HG03521 (cell line): ENCODE results near the gene LDAH.
"Not testable (repeated sequence)": the region's sequence is repeated elsewhere in the genome, so short reads cannot be mapped to it uniquely, and the experiment has no call there.

ENCODE experiments used
- ATAC-seq: cut with Tn5 transposase; IDR thresholded peaks from one replicate; pipeline ENCODE4 v1.9.1; 2021; ENCODE audit warnings: mild to moderate bottlenecking, moderate library complexity; ENCODE audit not compliant: unreplicated experiment

LDAH gene

DNA sequence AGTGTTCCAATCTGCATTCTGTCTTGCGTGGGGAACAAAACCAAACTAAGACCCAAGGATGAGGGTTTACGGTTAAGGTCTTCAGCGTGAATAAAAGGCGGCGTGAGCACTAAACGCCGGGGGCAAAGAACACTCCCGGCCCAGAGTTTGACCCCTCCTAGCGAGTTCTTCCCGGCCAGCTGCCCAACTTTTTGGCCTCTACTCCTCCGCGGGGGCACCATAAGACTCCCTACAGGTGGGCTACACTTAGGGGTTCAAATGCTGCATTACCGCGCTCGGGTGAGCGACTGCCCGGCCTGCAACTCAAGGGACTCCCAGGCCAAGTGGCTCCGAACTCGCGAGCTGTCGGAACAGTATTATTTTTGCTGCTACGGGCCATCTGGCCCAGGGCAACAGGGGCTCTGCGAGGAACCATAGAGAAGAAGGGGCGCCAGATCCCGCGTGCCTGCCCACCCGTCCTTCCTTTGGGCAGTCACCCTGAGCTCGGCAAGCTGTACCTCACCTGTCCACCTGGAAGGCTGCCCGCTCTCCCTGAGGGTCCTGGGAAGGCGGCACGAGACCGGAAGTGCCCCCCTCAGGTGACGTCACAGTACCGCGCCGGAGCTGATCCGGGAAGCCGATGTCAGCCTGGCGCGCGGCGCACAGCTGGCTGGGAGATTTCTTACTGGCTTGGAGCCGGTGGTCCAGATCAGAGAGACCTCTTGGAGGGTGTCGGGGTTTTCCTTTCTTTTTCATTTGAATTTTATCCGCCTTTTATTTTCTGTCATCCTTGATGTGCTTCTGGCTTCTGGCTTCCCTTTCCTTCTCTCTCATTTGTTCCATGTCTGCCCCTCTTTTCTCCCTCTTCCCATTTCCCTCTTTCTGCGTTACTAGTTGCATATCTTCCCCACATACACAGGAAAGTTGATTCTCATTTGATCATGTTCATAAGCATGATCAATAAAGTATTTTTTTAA, at the start of gene LDAH:
TSS of gene LDAH (minus strand) at position 567 of the 956 bp plus-strand sequence. CDS start 21,638 bp downstream, outside the sequence.
- ATAC-seq, result peak; percentile 84

DNA sequence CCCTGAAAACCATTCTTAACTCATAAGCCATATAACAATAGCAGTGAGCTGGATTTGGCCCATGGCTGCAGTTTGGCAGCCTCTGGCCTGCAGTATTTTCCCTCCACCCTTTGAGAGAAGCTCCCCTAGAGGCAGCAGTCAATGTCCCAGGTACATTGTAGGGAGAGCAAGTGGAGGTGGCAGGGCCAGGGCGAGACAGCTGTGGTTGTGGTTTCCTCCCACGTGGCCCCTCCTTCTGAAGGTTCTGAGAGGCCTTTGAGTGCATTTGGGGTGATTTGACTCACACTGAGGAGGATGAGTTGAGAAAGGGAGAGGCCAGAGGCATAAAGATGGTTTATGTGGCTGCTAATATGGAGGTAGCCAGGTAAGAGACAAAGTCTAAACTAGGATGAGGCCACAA, 45.5 kb upstream of the LDAH start:
- ATAC-seq, result peak; percentile 100

DNA sequence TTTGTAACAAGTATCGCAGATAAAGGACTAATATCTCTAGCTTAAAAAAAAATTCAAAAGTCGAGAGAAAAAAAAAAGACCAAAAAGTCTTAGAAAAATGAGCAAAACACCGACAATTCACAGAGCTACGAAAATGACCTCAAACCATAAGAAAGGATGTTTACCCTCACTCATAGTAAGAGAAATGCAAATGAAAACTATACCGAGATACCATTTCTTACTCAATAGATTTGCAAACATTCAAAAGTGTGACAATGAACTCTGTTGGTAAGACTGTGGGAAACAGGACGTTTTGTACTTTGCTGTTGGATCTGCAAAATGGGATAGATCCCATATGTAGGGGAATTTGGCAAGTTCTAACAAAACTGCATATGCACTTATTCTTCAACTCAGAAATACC, 39.9 kb upstream of the LDAH start:
- no peak for ATAC-seq

DNA sequence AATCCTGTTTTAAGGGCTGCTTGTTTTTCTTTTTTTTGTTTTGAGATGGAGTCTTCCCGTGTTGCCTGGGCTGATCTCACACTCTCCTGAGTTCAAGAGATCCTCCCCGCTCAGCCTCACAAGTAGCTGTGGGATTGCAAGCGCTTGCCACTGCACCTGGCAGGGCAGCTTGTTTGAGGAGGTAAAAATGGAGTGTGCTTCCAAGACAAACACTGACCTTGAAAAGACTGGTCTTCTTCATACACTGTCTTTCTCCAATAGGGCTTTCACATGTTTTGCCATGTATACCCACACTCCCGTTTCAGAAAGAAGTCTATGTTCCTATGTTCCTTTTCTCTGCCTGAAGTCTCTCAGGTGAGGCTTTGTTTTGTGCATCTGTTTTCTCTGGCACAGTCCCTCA, 32.6 kb upstream of the LDAH start:
- ATAC-seq, result no peak

- no peak for ATAC-seq
Measured at GRCh38 chr2:20852670-20853069, 29.8 kb upstream of the LDAH start.

- ATAC-seq, result no peak
Measured at GRCh38 chr2:20852139-20852538, 29.2 kb upstream of the LDAH start.

DNA sequence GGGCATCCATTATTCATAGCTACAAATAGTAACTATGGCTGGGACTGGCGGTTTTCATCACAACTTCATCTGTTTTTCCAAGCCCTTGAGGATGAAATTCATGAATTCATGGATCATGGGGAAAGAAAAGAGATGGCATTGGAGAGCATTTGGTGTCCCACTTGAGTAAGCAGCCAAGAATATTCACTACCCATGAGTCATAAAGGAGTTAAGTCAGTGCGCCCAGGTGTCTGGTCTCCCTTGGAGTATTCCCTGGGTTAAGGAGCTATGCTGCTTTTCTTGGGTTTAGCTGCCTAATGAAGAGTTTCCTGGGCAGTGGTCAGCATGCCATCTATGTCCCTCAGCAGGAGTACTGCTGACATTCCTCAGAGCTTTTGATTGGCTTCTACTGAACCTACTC, 21.3 kb upstream of the LDAH start:
- ATAC-seq, result no peak

GRCh38 chr2:20839052-20839451, 16.2 kb upstream of the LDAH start:
- ATAC-seq, result no peak

GRCh38 chr2:20838016-20838415, 15.1 kb upstream of the LDAH start:
- ATAC-seq, result no peak

DNA sequence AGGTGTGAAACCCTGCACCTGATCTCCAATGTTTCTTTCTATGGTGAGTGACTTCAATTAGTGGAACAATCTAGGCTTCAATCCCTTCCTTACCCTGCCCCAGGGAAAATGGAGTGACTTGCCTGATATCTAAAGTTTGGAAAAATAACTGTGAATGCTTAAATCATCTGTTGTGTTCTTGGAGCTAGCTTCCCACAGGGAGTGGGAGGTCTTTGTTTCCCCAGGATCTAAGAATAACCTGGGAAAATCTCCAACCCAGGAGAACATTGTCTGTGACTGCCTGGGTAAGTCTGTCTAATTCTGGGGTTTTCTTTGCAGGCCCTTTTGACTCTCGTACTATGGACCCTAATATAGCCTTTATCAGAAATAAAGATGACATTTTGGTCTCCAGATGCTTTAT, 13.6 kb upstream of the LDAH start:
- no peak for ATAC-seq

DNA sequence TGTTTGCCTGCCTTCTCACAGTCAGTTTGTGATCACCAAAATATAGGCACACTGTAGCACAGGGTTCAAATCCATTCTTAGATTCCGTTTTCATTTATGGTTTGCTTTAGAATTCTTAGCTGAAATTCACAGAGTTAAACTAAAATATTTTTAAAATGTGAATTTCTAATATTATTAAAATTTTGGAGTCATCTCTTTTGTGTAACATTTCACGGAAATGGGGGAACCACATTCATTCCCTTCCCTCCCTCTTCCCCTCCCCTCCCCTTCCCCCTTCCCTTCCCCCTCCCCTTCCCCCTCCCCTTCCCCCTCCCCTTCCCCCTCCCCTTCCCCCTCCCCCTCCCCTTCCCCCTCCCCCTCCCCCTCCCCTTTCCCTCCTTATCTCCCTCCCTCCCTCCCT, 11.4 kb upstream of the LDAH start:
- no peak for ATAC-seq

DNA sequence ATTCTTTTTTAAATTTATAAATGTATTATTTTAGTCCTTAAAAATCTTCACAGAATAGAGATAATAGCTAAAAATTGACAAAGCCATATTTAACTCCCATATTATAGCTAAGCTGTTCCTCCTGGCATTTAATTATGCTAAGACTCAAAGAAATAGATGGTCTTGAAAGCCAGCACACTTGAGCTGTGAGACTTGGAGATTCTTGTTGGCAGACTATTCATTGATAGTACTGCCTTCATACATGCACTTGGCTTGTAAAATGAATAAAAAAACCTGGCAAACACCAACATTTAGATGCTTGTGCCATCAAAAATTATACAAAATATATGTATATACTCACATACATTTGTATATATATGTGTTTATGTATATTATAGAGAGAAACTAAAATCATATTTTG, 9.7 kb upstream of the LDAH start:
- ATAC-seq, result no peak

GRCh38 chr2:20829861-20830260, 7.0 kb upstream of the LDAH start:
- ATAC-seq, result no peak

DNA sequence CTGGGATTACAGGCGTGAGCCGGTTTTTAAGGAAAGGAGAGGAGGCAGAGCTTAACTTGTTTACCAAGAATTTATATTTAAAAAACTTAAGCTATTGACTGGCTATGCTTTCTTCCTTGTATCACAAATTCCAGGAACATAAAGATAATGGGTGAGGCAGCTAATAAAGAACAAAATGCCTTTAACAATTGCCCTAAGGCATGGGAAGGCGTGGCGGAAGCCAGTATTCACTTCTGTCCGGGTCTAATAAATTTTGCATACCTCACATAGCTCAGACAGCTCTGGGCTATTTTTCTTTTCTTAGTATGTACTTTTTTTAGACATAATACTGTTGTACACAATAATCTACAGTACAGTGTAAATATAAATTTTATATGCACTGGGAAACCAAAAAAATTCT, 1.0 kb upstream of the LDAH start:
- no peak for ATAC-seq

- no peak for ATAC-seq
Measured at GRCh38 chr2:20818820-20819219, 4.1 kb downstream of the LDAH start.

- no peak for ATAC-seq
Measured at GRCh38 chr2:20815216-20815615, 7.7 kb downstream of the LDAH start.

GRCh38 chr2:20812779-20813178, 10.1 kb downstream of the LDAH start:
- no peak for ATAC-seq

DNA sequence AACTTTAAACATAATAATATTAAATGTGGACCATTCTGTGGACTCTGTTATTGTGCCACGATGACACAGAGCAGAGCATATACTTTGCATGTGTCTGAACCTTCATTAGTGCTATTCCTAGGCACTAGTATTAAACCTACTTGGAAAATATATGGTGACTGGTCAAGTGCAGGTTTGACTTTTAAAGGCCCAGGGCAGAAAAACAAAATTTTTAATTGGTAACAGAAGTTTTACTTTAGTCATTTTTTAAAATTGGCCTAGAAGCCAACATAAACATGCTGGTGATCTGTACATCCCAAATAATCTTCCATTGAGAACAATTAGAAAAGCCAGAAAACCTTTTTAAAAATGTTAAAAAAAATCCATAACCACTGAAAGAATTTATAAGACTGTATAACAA, 16.6 kb downstream of the LDAH start:
- no peak for ATAC-seq

DNA sequence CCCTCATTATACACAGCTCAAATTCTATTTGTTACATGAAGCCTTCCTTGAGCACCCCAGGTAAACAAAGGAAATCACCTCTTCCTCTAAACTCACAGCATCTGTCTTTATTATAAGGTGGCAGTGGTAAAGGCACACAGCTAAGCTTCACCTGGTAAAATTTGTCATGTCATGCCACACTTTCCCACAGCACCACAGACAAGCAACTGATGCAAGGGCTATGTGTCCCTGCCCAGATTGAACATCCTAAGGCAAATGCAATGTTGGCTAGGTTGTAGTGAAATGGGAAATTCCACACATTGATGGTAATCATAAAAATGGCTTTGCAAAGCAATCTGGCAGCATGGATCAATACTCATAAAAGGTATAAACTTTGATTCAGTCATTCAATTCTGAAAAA, 18.9 kb downstream of the LDAH start:
- no peak for ATAC-seq

GRCh38 chr2:20803226-20803682, 19.6 kb downstream of the LDAH start:
- no peak for ATAC-seq

GRCh38 chr2:20797096-20797495, 25.8 kb downstream of the LDAH start:
- ATAC-seq, result no peak

GRCh38 chr2:20796374-20796791, 26.5 kb downstream of the LDAH start:
- no peak for ATAC-seq

- ATAC-seq, result not testable (repeated sequence)
Measured at GRCh38 chr2:20793944-20794343, 29.0 kb downstream of the LDAH start.
